Cardiac fibroblast (primary cell): Measurements from ENCODE around the gene AEN.

Experiments
- DNase-seq, 2 donors: peaks; one replicate each; pipeline versions ENCODE4 v3.0.0 to v3.0.0-alpha.2; 2010; ENCODE audit warnings: low read depth in 2 of 2
- H3K4me3 ChIP-seq, 2 donors: replicated peaks in 1 of 2; 1 replicate in 1 of 2; 2 replicates in 1 of 2; pipeline ENCODE4 v1.5.1; 2011; ENCODE audit warnings: low read depth in 2 of 2, low read length in 2 of 2, mild to moderate bottlenecking in 2 of 2, moderate library complexity in 1 of 2
- CTCF ChIP-seq: IDR thresholded peaks from one replicate; pipeline ENCODE4 v1.5.1; 2011; ENCODE audit warnings: low read depth, mild to moderate bottlenecking, low read length, inconsistent platforms

The AEN gene

GRCh38 chr15:88586401-88587162, 34.6 kb upstream of the AEN start:
- DNase-seq = peak; percentile 12 to 19
- TF ChIP-seq CTCF = no peak
- H3K4me3 ChIP-seq = no peak overlapping the region

GRCh38 chr15:88590759-88591158, 30.4 kb upstream of the AEN start:
- TF ChIP-seq CTCF = no peak
- no peak overlapping the region for H3K4me3 ChIP-seq

GRCh38 chr15:88591384-88591783, 29.8 kb upstream of the AEN start:
- no peak overlapping the region for H3K4me3 ChIP-seq
- TF ChIP-seq CTCF = no peak
- DNase-seq = no peak

More at GRCh38 chr15:88590759-88591158, 30.4 kb upstream of the AEN start:
- no peak for DNase-seq

- H3K4me3 ChIP-seq = no peak overlapping the region
- TF ChIP-seq CTCF = no peak
- DNase-seq = no peak
Observed at GRCh38 chr15:88603885-88604284, 17.3 kb upstream of the AEN start.

GRCh38 chr15:88604381-88605188, 16.6 kb upstream of the AEN start:
- no peak overlapping the region for H3K4me3 ChIP-seq
- TF ChIP-seq CTCF = no peak
- no peak for DNase-seq

GRCh38 chr15:88605189-88606069, 15.7 kb upstream of the AEN start:
- peak in 1 of 2 donors; percentile 38 for DNase-seq
- no peak overlapping the region for H3K4me3 ChIP-seq
- no peak for TF ChIP-seq CTCF
